ENCODE results near the gene CACNA1B.

DNA sequence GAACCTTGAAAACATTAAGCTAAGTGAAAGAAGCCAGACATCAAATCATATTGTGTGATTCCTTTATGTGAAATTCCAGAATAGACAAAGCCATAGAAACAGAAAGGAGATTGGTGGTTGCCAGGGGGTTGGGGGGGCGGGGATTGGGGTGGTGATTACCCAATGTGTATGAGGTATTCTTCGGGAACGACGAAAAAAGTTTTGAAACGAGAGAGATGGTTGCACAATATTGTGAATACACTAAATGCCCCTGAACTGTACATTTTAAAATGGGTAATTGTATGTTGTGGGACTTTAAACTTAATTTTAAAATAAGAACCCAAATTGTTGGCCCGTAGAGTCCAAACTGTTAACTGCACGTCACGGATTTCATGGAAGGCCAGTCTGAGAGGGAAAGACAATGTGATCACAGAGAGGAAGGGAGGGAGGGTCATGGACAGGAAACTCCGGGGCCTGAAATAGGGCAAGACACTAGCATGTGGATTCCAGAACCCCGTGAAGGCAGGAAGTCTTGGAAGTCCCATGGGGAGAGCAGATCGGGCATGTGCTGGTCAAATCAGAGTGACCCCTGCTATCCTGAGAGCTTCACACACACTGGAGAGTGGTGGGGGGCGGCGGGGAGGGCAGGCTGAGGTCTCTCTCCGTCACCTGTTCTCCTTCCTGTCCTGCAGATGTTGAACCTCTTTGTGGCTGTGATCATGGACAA is 218.4 kb downstream of the CACNA1B start:
- no peak for TF ChIP-seq CTCF (IDR thresholded peaks at IDR 0.05)
- TF ChIP-seq POLR2A (IDR thresholded peaks at IDR 0.05), result no peak
